ENCODE results near the gene ITPR1. TPM values are rescaled to one million over a fixed set of nuclear protein-coding genes. Genes with fewer than 3 reads are reported as not detected.

ITPR1 gene
- total RNA-seq, 1 experiment from 2014 or later: 8.7 TPM

- ChIA-PET CTCF (no interaction called here), POLR2A (no interaction called here)
- TF ChIP-seq POLR2AphosphoS5 (IDR thresholded peaks at IDR 0.05; ENCODE audit: low read depth, low read length) (no peak), REST (IDR thresholded peaks at IDR 0.05; ENCODE audit: insufficient read depth in 1 of 2, low read depth in 2 of 2, low read length in 1 of 2) (no peak), CTCF (IDR thresholded peaks at IDR 0.05) (no peak), TCF7L2 (IDR thresholded peaks at IDR 0.05; ENCODE audit: low read depth, low read length) (no peak), SIN3A (IDR thresholded peaks at IDR 0.05; ENCODE audit: borderline replicate concordance, insufficient read depth, low read depth, low read length) (no peak)
- no peaks in the 10 kb centered on the region for H3K4me1 ChIP-seq (ENCODE audit: control insufficient read depth, insufficient read depth, low read length)
- no peak overlapping the region for H3K27ac ChIP-seq (ENCODE audit: low read length)
- no peak for ATAC-seq
- H3K27me3 ChIP-seq (ENCODE audit: control insufficient read depth, insufficient read depth, low read length): no peaks in the 10 kb centered on the region
- H3K4me3 ChIP-seq (ENCODE audit: low read depth in 2 of 2, low read length in 2 of 2): no peak overlapping the region
- H3K36me3 ChIP-seq (ENCODE audit: control insufficient read depth, insufficient read depth, low read length): no peaks in the 10 kb centered on the region
- H3K9me3 ChIP-seq (ENCODE audit: control insufficient read depth, insufficient read depth, low read depth, low read length): no peaks in the 10 kb centered on the region
- intact Hi-C loops (cut with micrococcal nuclease; ENCODE audit: unreplicated experiment): no loop called here
- in situ Hi-C loops (cut with HindIII; ENCODE audit: low pct_unique_long_range_greater_than_20kb, low sequenced_read_pairs): no loop called here
- no peak for DNase-seq (ENCODE audit: low read depth, low spot score)
- no TSS peak for BruUV-seq (replicated peaks)
These were observed 15.9 kb downstream of the ITPR1 start for GRCh38 chr3:4509043-4509442.

GRCh38 chr3:4509983-4510755 lies 17.0 kb downstream of the ITPR1 start:
- in situ Hi-C loops (cut with HindIII; ENCODE audit: low pct_unique_long_range_greater_than_20kb, low sequenced_read_pairs): no loop called here
- no peaks in the 10 kb centered on the region for H3K4me1 ChIP-seq (ENCODE audit: control insufficient read depth, insufficient read depth, low read length)
- CTCF ChIA-PET: no interaction called here

More at GRCh38 chr3:4509983-4510755, 17.0 kb downstream of the ITPR1 start:
- no peak overlapping the region for H3K27ac ChIP-seq (ENCODE audit: low read length)
- BruUV-seq (replicated peaks): no TSS peak
- POLR2A ChIA-PET: no interaction called here
- no peaks in the 10 kb centered on the region for H3K27me3 ChIP-seq (ENCODE audit: control insufficient read depth, insufficient read depth, low read length)
- no peaks in the 10 kb centered on the region for H3K9me3 ChIP-seq (ENCODE audit: control insufficient read depth, insufficient read depth, low read depth, low read length)
- DNase-seq (ENCODE audit: low read depth, low spot score) (no peak), ATAC-seq (no peak)
- TF ChIP-seq REST (IDR thresholded peaks at IDR 0.05; ENCODE audit: insufficient read depth in 1 of 2, low read depth in 2 of 2, low read length in 1 of 2) (no peak), TCF7L2 (IDR thresholded peaks at IDR 0.05; ENCODE audit: low read depth, low read length) (no peak), POLR2AphosphoS5 (IDR thresholded peaks at IDR 0.05; ENCODE audit: low read depth, low read length) (no peak), SIN3A (IDR thresholded peaks at IDR 0.05; ENCODE audit: borderline replicate concordance, insufficient read depth, low read depth, low read length) (no peak), CTCF (IDR thresholded peaks at IDR 0.05) (no peak)
- H3K36me3 ChIP-seq (ENCODE audit: control insufficient read depth, insufficient read depth, low read length): no peaks in the 10 kb centered on the region
- intact Hi-C loops (cut with micrococcal nuclease; ENCODE audit: unreplicated experiment): no loop called here
- H3K4me3 ChIP-seq (ENCODE audit: low read depth in 2 of 2, low read length in 2 of 2): no peak overlapping the region

Measured in Panc1 (cell line).